ENCODE results near the gene COPS7A.

Gene COPS7A

GRCh38 chr12:6751767-6752166 is 27.9 kb downstream of the COPS7A start:
- DNase-seq (ENCODE audit: low spot score) = no peak

DNA sequence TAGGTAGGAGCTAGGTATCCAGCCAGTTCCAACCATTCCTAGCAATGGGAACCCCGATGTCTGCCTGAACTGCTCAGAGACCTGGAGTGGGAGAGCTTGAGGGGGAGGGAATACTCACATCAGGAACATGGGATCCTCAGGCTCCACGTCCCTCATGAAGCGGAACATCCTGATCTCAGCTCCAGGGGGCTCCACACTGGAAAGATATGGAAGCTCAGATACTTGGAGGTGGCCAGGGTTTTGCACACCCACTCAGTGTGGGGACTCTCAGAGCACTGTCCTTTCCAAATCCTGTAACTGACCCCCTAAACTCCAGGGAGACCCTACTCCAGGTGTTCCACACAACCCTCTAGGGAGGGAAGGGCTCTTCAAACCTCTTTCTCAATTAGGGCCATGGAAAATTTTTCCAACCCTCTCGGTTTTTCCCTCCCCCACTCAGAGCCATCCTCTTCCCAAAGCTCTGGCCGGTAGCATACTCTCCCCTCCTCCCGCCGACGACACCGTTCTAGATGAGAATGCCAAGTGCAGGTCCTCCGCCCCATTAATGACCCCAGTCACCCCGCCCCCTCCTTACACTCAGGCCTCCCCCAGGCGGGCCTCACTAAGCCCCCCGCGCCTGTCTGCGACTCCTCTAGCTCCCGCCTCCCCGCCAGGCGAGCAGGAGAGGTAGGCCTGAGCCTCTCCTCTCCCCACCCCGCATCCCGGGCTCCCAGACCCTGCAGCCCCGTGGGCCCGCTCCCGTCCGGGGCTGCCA is 28.5 kb downstream of the COPS7A start:
- peak; percentile 84 for DNase-seq (ENCODE audit: low spot score)

GRCh38 chr12:6752921-6753771 is 29.3 kb downstream of the COPS7A start, which contains the start of gene MLF2:
Gene MLF2 (minus strand): TSS chr12:6753141. CDS start chr12:6752334, 807 bp downstream.
- peak; percentile 98 for DNase-seq (ENCODE audit: low spot score)

DNA sequence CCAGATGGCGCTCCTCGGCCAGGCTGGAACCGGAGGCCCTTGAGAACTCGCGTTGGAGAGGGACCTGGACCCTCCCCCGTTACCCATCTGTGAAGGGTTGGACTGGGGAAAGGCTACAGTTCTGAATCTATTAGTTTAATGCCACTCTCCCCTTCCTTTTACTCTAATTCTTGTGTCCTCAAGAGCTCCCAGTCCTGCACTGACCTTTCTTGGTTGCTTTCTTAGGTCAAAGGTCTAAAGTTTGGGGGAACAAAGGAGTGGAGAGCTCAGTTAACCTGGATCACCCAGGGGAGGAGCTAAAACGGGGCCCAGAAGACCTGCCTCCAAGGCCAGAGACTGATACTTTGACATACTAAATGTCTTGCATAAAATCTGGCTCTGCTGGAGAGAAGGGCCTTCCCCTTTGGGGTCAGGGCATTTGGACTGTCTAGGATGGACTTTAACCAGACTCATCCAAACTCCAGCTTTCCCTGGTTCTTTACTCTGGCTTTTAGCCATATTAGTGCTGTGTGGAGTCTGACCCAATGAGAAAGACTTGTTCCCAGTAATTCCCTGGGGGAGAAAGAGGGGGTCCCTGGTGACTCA is 30.0 kb downstream of the COPS7A start:
- DNase-seq (ENCODE audit: low spot score) = no peak

DNA sequence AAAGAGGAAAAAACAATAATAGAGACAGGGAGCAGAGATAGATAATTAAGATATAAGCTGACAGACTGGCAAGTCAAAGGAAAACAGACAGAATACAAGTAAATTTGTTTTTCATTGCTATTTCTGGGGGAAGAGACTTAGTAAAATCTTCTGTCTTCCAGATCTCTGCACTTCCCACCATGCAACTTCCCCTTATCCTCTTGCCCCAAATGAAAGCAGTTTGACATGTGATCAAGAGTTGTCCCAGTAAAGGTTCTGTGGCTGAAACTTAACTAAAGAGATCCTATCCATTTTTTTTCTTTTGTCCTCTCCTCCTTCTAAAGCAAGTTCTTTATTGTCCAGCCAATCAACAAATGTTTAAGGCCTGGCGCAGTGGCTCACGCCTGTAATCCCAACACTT is 30.6 kb downstream of the COPS7A start:
- no peak for DNase-seq (ENCODE audit: low spot score)

GRCh38 chr12:6757028-6757690 is 33.3 kb downstream of the COPS7A start:
- no peak for DNase-seq (ENCODE audit: low spot score)

- no peak for DNase-seq (ENCODE audit: low spot score)
Measured at GRCh38 chr12:6758506-6759095, 34.8 kb downstream of the COPS7A start.

- DNase-seq (ENCODE audit: low spot score) = no peak
Measured at GRCh38 chr12:6759741-6760140, 35.9 kb downstream of the COPS7A start.

DNA sequence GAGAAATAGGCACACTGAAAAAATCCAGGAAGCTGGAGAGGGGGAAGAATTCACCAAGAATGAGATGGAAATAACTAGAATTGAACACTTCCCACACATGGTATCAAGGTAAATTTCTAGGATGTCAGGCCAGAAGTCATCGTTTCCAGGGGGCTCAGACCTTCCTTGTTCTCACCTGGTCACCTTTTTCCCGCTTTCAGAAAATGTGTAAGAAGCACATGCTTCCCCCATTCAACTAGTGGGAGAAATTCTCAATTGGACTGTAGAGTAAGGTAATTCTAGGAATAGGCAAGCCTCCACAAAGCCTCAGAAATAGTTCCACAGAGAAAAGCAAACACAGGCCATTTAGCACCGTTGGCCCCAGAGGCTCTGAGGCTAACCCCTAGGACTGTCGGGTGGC is 39.5 kb downstream of the COPS7A start:
- no peak for DNase-seq (ENCODE audit: low spot score)

DNA sequence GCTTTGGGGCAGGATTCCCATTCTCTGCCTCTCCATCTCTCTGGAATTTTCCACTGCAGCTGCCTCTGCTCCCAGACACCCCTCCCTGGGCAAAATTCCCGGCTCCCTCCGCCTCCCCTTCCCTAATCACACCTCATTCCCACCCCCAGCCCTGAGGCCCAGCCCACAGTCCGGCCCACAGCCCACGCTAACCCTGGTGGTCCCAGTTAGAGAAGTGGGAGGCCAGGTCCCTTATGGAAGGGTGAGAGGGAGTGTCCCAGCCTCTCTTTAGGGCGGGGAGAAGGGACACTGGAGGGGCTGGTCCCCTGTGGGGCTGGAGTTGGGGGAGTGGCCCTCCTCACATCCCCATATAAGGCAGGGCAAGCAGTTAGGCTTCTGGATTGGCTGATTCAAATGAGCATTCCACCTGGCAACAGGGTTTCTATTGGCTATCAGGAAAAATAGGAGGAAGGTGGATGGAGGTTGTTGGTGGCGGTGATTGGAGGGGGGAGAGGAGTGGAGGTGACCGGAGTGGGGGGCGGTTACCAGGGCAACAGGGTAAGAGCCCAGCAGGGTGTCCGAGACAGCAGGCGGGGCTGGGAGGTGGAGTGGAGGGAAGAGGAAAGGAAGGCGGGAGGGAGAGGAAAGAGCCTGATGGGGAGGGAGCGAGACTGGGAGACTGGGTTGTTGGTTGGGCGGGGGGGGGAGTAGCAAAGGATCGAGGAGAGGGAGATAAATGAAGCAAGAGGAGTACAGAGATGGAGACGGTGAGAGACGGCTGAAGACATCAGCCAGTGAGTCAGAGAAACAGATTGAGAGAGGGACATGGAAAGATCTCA is 40.4 kb downstream of the COPS7A start:
- peak; percentile 99 for DNase-seq (ENCODE audit: low spot score)

GRCh38 chr12:6765048-6765633 is 41.3 kb downstream of the COPS7A start:
- no peak for DNase-seq (ENCODE audit: low spot score)

DNA sequence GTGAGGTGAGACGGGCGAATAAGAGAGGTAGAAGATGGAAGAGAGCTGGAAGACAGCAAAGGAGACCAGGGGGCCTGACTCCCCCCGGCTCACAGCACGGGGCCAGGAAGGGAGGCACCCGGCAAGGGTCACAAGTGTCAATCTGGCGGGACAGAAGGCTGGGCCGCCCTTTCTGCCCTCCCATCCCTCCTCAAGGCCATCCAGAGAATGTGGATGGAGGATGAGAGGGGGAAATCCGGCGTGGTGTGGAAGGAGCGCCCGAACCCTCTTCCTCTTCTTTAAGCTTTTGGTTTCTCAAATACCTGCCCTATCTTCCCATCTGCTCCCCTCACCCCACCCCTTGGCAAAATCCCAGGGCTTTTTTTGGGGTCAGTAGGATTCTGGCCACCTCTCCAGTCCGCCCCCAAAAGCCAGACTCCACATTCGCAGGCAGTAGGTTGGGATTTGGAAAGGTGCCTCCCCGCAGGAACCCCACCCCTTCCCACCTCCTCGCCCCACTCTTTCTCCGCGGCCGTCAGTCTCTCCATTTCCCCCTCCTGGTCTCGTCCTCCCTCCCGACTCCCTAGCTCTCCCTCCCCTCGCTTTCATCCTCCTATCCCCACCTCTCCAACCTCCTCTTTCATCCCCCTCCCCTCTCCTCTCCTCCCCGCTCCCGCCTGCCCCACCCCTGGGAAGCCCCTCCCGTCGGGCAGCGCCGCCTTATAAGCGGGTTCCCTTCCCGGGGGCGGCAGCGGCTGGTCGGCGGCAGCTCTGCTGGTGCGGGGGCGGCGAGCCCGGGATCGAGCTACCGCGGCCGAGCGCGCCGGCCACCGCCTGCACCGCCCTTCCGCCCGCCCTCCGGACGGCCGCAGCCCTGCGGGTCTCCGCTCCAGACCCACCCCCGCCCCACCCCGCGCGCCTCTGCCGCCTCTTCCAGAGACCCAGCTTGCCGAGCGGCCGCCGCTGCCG is 42.1 kb downstream of the COPS7A start, which contains the start of gene PTMS:
Gene PTMS, plus strand, starts transcription at position 730 of the 948 bp plus-strand sequence. CDS start 343 bp downstream, outside the sequence.
- peak; percentile 83 for DNase-seq (ENCODE audit: low spot score)

DNA sequence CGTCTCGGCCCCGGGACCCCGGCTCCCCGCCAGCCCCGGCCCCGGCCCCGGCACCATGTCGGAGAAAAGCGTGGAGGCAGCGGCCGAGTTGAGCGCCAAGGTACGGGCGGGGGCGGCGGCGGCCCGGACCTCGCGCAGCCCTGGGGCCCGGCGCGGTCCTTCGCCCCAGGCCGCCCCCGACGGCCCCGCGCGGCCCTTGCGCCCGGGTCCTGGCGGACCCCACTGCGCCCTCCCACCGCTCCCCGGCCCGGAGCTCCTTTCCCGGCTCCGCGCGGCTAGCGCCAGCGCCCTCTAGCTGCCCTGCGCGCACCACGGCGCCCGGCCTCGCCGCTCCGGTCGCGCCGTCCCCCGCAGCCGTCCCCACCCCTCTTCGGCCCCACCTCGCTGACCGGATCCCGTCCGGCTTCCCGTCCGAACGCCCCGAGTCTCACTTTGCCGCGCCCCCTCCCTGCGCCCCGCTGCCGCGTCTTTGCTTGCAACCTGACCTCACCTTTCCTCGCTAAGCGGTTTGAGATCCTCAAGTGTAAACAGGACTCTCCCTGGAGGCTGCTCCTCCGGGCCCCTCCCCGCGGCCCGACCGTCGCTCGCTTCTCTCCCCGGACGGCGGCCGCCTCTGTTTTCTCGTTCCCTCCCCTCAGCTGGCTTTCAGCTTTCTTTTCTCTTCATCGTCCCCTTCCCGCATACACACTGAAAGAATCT is 43.0 kb downstream of the COPS7A start:
- DNase-seq (ENCODE audit: low spot score) = peak; percentile 81

DNA sequence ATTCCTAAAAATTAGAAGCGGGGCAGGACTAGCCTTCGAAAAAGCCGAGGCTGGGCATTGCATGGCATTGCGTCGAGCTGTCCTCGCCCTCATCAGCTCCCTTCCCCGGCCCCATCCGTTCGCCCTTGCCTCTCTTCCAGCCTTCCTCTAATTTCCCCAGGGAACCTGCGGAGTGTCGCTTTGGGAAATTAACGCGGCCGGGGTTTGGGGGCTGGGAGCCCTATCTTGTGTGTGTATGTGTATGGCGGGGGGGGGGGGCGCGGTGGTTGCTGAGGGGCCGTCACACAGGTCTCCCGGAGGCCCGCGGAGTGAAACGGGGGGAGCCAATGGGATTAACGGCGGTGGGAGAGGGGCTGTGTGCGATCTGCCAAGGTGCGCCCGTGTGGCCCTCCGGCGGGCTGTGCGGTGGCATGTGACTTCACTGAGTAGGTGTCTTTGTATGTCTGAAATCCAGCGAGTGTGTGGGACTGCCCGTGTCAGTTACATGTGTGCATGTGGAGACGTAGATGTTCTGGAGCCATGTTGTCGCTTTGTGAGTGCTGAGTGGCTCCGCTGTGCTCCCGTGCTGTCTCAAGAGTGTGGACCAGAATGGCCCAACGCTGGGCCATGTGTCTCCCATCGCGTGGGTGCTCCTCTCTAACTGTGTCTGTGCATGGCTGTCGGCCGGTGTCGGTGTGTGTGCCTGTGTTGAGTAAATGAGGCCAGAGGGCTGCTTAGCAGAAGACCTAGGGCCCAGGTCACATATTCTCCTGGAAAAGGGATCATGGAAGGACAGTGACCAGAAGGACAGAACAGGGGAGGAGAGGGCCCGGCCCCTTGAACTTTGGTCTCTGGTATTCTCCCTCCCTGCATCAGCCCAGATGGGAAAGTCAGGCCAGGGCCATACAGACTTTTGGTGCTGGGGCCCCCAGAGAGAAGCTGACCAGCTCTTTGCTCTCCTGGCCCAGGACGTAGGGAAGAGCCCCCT is 43.8 kb downstream of the COPS7A start:
- peak; percentile 61 for DNase-seq (ENCODE audit: low spot score)

DNA sequence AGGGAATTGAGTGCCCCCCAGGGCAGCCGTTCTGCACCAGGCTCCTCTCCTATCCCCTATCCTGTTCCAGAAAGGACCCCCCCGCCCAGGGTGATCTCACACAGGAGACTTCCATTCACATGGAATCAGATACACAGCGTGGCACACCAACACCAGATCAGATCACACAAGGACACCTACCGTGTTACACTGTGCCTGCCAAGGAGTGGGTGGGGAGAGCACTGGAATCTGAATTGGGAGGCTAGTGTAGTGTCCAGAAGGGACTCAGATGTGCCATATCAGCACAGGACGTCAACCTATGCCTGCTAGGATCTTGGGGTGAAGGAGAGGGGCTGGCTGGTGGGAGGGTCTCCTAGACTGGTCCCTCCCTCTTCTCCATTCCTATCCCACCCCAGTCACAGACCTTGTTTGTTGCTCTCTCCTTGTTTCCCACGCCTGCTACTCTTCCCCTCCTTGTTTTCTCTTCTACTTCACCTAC is 44.6 kb downstream of the COPS7A start:
- no peak for DNase-seq (ENCODE audit: low spot score)

- no peak for DNase-seq (ENCODE audit: low spot score)
Measured at GRCh38 chr12:6768990-6769389, 45.1 kb downstream of the COPS7A start.

- no peak for DNase-seq (ENCODE audit: low spot score)
Measured at GRCh38 chr12:6769666-6770065, 45.8 kb downstream of the COPS7A start.
